ENCODE measurements around the gene PIGN.
"Not testable (repeated sequence)": the region's sequence is repeated elsewhere in the genome, so short reads cannot be mapped to it uniquely, and the experiment has no call there.

The PIGN gene

GRCh38 chr18:62054929-62055498 lies 131.8 kb downstream of the PIGN start:
- DNase-seq (ENCODE audit: low spot score) = no peak

- no peak for DNase-seq (ENCODE audit: low spot score)
Measured at GRCh38 chr18:62048279-62048678, 138.6 kb downstream of the PIGN start.

- DNase-seq (ENCODE audit: low spot score) = no peak
Measured at GRCh38 chr18:62045316-62045715, 141.5 kb downstream of the PIGN start.

- DNase-seq (ENCODE audit: low spot score) = no peak
Measured at GRCh38 chr18:62044490-62045000, 142.3 kb downstream of the PIGN start.

GRCh38 chr18:62037989-62038778 lies 148.7 kb downstream of the PIGN start:
- DNase-seq (ENCODE audit: low spot score) = no peak

- no peak for DNase-seq (ENCODE audit: low spot score)
Measured at GRCh38 chr18:62037012-62037742, 149.7 kb downstream of the PIGN start.

- not testable (repeated sequence) for DNase-seq (ENCODE audit: low spot score)
Measured at GRCh38 chr18:62034286-62034685, 152.6 kb downstream of the PIGN start.

- no peak for DNase-seq (ENCODE audit: low spot score)
Measured at GRCh38 chr18:62033756-62034155, 153.1 kb downstream of the PIGN start.

GRCh38 chr18:62033207-62033606 lies 153.6 kb downstream of the PIGN start:
- DNase-seq (ENCODE audit: low spot score) = no peak

- no peak for DNase-seq (ENCODE audit: low spot score)
Measured at GRCh38 chr18:62030091-62030985, 156.5 kb downstream of the PIGN start.

- no peak for DNase-seq (ENCODE audit: low spot score)
Measured at GRCh38 chr18:62028715-62029114, 158.1 kb downstream of the PIGN start.

- DNase-seq (ENCODE audit: low spot score) = no peak
Measured at GRCh38 chr18:62027914-62028520, 158.8 kb downstream of the PIGN start.

GRCh38 chr18:62026586-62026985 lies 160.3 kb downstream of the PIGN start:
- DNase-seq (ENCODE audit: low spot score) = no peak

- no peak for DNase-seq (ENCODE audit: low spot score)
Measured at GRCh38 chr18:62024983-62025382, 161.9 kb downstream of the PIGN start.

GRCh38 chr18:62023536-62023935 lies 163.3 kb downstream of the PIGN start:
- DNase-seq (ENCODE audit: low spot score) = no peak

- no peak for DNase-seq (ENCODE audit: low spot score)
Measured at GRCh38 chr18:62018759-62019041, 168.2 kb downstream of the PIGN start.

- no peak for DNase-seq (ENCODE audit: low spot score)
Measured at GRCh38 chr18:62018034-62018758, 168.7 kb downstream of the PIGN start.

- no peak for DNase-seq (ENCODE audit: low spot score)
Measured at GRCh38 chr18:62017618-62018017, 169.2 kb downstream of the PIGN start.

- no peak for DNase-seq (ENCODE audit: low spot score)
Measured at GRCh38 chr18:62011416-62011815, 175.4 kb downstream of the PIGN start.

- DNase-seq (ENCODE audit: low spot score) = no peak
Measured at GRCh38 chr18:62009521-62009920, 177.3 kb downstream of the PIGN start.

- no peak for DNase-seq (ENCODE audit: low spot score)
Measured at GRCh38 chr18:62001396-62001795, 185.5 kb downstream of the PIGN start.

Data from putamen (tissue), 1 donor.